Hematopoietic multipotent progenitor cell treated with erythropoietin and hydrocortisone succinate and interleukin-3 and kit ligand, for 6 days (in vitro differentiated cells): Measurements from ENCODE around the gene EFEMP1.

Experiments
- DNase-seq: peaks from one replicate; pipeline ENCODE4 v3.0.0-alpha.2; 2015

Gene EFEMP1

DNA sequence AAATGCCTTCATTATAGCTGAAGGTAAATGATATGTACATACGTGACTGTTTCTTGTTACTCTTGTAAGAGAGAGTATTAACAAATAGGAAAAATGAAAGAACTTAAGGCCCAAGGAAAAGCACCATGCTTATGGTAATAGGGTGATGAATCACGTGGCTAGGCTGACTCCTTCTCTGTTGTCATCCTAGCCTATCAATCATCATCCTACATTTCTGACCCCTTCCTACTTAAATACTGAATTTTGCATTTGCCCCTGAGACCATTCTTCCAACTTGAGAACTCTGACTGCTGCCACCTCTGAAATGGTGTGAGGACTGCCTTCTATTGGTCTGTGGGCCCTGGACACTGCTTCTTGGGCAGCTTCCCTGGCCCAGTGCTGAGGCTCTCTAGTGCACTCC is 28.9 kb downstream of the EFEMP1 start:
- DNase-seq = no peak

DNA sequence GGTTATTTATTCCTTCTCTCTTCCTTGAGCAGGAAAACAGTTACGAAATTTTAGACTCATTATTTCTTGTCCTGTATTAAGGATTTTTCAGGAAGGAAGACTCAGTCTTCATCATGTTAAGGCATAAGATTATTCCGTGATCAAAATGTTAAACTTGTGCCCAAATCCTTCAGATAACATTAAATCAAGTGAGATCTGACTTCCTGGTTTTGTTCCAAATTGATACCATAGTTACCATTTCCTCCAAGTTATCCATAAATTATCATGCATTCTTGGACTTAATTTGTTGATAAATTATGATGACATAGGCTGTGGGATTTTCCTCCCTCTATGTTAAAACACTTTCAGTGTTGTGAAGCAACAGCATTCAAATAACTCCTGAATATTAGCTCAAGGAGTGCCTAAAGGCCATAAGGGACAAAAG is 31.9 kb downstream of the EFEMP1 start:
- no peak for DNase-seq

DNA sequence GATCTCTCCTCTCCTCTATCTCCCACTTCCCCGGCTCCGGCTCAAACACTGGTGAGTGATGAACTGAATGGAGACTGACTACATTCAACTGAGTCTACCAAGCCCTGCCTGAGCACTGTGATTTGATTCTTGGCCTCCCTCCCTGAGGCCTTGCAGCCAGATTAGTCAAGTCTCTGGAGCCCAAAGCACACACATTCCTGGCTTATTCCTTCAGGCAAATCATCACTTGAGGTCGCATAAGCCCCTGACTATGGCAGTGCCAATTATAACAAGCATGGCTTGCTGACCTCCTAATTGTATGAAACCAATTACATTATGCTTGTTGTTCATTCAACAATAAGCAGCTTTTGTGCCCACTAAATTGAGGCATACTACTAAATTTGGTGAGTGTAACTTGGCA is 34.6 kb downstream of the EFEMP1 start:
- DNase-seq = no peak

DNA sequence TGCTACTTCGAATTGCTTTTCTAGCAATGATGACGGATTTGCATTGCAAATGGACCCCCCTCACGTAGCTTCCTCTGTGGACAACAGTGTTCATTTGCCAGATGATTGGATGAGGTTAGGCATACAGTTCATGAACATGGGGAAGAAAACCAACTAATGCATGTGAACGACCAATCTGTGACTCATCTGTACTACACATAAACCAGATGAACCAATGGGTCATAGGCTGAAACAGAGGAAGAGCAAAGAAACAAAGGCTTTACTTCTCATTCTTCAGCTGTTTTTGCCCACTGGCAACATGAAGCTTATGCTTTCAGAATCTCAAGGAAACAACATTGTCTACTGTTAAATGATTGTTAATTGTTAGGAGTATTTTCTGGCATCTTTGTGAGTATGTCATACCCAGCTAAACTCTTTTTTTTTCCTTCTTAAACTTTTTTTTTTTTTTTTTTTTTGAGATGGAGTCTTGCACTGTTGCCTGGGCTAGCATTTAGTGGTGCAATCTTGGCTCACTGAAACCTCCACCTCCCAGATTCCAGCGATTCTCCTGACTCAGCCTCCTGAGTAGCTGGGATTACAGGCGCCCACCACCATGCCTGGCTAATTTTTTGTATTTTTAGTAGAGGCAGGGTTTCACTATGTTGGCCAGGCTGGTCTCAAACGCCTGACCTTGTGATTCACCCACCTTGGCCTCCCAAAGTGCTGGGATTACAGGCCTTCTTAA is 35.5 kb downstream of the EFEMP1 start:
- no peak for DNase-seq

DNA sequence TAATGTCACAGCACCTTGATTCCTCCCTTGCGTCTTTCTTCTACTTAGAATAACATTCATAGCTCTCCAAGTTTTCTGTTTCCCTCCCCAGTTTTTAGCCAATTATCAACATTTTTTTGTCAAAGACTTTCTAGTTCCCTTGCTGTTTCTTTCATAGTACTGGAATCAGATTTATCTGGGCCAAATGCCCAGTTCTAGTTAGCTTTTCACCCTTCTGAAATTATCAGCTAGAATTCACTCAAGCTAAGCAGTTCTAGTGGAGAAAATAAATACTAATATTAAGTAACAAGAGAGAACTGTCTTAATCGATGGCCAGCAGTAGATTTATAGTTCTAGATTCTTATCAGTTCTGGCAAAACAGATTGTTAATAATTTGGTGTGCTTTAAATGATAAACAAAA is 36.2 kb downstream of the EFEMP1 start:
- no peak for DNase-seq

DNA sequence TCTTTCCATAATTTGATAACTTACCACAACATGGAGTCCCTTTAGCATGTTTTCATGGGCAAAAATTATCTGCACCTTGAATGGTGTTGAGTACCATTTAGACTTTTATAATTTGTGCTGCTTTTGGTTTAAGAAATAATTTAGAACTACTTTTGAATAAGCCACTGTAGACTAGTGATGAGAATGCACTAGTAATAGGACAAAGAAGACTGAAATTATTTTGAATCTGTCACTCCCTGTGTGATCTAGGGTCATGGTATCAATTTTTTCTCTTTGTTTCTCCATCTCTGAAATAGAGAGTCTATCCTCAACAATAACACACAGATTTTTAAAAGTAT is 37.7 kb downstream of the EFEMP1 start:
- DNase-seq = no peak

DNA sequence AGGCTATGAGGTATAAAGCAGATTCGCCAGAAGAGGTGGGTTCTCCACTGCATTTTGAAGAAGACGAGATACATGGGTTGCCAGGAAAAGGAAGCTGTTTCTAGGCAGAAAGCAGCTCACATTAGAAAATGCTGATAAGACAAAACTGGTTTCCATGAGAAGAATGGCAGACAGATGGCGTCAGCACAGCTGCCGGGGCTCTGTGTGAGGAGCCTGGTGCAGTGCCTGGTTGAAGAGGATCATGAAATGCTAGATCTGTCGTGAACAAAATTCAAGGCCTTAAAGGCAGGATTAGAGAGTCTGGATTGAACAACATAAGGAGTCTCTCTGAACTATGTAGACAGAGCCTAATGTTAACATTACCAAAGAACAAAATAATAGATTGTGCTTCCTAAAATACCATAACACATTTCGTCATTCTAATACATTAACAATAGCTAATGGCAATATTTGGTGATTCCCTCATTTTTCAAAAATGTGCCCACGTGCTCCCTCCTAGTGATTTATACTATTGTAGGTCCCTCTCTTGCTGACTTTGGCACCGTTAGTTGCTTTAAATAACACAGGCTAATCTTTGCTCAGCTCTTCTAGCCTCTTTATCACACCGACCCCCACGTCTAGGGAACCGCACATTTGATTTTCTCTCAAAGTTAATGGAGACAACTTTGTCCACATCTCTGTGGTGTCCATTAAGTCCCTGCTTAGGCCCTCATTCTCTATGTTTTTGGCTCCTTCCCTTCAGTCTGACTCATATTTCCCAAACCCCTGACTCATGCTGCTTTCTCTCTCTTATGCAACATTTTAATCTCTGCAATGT is 38.2 kb downstream of the EFEMP1 start:
- peak; percentile 7 for DNase-seq

DNA sequence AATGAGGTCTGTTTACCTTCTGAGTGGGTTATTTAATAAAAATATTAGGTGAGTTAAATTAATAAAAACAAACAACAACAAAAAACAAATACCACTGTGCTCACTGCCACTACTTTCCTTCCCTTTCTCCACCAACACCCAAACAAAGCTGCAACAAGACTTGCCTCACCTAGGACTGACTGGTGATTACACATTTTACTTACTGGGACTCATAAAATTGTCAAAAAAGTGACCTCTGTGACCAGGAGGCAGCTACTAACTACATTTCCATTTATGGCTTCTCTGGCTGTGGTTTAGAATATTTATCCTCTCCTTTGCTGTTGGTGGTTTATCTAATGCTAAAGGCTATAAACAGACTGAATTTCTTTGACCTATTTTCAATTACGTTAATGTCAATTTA is 39.8 kb downstream of the EFEMP1 start:
- no peak for DNase-seq

DNA sequence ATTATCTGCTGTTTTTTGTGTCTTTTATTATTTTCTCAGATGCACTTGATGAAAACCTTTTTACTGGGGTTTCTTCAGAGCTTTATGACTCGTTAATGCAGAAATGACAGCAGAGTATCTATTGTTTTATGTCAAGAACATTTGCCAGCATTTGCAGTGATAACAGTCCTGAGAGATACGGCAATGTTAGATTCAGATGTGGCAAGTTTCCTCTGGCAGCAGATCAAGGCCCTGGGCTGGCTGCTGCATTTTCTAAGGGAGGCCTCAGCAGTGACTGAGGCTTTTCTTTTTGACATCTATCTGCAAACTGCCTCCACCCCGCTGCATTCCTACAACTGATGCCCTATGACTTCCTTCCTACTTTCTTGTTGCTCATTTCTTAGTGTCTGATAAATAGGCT is 40.2 kb downstream of the EFEMP1 start:
- no peak for DNase-seq

DNA sequence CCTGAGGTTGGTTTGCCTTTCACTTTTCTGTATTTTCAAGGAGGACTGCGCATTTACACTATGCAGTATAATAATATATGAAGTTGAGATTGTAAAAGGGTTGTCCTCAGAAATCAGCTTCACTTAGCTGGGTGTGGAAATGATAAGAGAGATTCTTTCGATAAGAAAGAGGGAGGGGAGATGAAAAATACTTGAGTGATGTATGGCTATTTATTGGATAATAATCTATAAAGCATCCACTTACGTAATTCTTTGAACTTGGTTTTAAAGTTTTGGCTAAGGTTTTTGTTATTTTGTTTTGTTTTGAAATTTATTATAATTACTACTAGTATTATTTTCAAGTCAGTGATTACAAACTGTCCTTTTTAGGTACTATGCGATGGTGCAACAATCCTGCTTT is 40.6 kb downstream of the EFEMP1 start:
- no peak for DNase-seq

DNA sequence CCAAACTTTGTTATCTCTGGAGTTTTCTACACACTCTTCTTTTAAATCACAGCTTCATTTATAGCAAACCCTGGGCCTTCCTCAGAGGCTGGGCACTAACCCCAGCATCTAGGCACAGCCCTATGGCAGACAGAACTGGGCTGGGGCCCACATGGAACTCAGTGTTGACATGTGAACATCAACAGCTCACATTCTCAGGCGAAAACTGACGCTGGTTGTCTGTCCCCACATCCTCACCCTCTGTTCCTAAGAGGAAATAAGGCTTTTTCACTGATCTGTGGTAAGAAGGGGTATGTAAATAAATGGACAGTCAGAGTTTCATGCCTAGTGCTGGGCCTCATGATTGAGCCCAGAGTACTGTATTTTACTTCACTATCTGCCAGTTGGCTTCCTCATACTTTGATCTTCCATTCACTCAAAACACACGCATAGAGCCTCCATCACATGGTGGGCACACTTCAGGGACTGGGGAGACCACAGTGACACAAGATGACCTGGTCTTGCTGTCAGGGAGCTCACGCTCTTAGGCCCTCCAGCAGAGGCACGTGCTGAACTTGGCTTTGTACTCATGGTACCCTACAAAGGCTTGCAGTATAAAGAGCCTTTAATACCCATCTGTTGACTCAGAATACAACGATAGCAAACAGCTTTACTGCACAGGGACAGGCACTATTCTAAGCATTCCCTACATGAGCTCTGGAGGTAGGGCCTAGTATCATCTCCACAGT is 43.0 kb downstream of the EFEMP1 start:
- no peak for DNase-seq

DNA sequence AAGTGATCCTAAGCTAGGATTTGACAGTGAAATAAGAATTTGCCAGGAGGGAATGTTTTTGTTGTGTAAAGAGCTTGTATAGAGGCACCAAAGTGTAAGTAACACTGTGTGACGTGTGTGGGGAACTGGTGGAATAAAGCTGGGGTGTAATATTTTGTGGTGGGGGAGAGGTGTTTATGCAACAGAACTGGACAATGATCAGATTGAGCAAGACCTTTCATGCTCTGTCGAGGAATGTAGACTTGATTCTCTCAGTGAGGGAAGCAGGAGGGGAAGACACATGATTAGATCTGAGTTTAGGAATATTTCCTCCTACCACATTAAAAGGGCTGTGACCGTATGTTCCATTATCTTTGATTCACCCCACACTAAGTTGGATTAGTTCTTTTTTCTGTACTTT is 43.6 kb downstream of the EFEMP1 start:
- no peak for DNase-seq

DNA sequence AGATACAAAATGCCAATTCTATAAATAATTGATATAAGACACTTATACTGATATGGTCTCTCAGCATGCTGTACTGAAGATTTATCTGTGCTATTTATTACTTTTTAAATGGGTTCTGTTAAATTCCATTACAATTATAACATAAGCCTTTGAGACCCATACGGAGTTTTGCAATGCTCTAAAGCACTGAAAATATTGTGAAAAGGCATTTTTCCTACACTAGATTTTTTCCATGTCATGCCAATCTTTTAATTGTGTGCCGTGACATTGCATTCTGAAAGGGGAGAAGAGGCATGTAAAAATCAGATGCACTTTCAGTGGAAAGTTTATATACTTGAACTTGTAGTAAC is 46.5 kb downstream of the EFEMP1 start:
- no peak for DNase-seq

DNA sequence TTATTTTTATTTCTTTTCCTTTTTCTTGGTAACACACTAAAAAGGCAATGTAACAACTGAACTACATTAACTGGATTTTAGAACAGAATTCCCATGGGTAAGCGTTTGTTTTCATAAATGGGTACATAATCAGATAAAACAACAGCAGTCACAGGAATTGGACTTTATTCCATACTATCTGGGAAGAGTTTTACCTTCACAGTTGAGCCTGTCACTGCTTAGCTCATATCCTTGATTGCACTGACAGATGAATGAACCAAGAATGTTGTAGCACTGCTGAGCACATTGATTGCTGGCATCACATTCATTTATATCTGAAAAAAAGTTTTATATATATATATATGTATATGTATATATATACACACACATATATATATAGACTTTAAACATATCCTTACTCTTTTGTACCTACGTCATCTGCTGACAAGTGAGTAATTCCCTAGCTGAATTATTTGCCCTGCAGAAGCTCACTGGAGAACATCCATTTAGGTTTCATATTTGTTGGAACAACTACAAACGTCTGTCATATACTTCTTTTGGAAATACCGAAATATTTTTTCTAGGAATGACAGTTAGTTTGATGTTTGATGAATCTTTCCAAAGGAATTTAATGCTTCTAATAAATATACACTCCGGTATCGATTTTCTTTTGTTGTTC is 47.0 kb downstream of the EFEMP1 start:
- DNase-seq = no peak

DNA sequence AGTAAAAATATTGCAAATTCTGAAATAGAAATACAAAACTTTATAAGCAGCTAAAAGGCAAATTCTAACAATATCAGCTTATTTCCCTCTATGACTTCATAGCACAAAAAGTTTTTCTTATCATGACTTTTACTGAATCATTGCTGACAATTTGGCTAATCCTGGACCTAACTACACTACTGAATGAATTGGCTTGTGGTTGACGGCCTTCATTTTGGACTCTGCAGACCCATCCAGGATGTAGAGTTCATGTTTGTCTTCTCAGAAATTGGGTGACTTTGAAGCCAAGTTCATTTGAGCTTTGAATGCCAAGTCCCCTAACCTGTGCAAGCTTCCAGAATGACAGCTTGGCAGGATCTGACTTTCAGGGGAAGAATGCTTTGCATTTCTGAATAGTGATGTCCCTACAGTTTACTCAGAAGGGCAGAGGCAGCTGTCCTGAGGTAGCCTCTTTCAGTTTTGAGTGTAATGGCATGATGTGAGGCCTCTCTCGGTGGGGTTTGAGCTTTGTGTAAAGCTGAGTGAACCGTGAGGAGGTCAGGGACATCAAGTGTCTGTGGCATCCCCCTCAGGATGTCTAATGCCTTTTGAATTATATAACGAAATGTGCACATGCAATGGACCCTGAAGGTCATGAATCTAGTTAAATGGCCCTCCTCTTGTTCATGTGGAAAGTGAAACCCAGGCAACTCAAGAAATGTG is 48.0 kb downstream of the EFEMP1 start:
- no peak for DNase-seq

DNA sequence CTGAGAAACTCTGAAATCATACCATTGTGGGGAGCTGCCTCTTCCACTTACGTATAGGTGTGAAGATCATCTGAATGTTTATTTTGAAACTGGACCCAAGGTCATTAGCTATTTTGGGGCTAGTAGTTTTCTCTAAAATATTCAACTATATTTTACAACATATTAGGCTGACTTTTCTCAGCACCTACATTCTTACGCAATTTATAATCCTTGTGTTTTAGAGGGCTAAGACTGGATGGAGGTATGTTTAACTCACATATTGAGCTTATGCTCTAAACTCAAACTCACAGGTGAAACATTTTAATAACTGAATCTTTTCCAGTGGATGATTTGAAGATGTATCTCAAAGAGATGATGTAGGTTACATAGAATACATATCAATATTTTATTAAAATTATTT is 49.2 kb downstream of the EFEMP1 start:
- DNase-seq = no peak

DNA sequence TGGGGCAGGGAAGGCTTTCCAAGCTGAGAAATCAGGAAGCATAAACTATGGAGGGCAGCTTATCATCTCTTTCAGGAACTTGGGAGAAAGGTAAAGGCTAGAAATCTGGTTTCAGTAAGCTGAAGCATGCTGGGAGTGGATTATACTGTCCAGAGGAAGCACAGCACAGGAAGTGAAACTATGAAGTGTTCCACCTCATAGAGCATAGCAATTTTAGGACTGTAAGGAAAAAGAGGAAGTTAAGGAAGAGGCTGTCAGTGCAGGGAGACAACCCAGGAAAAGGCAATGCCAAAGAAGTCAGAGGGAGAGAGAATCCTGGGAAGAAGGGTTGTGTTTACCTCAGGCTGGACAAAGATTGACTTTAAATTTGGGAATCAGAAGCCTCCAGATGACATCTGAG is 51.9 kb downstream of the EFEMP1 start:
- DNase-seq = no peak

DNA sequence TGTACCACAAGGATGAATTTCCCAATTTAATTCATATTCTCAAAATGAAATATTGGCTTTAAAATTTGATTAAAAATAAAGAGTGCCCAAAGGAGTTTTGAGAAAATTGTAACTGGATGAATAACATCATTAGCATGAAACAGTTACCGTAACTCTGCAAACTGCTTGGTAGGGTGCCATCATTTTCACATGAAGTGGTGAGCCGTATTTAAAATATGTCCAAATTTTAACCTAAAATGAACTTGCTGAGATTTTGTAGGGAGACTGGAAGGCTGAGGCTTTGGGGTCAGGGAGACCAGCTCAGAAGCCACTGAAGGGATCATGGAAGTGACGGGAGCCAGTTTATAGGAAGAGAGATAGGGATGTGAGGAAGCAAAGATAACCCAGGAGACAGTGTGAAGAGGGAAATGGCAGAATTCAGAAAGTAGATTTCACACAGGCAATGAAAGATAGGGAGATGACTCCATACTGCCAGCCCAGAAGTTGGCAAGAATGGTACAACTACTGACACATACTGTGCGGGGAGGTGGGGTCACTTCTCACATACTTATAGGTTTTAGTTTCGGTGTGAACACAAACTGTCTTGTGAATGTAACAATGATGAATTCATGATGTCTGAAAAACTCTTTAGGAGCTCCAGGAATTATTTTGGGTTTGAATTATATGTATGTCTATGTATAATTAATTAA is 53.8 kb downstream of the EFEMP1 start:
- DNase-seq = no peak

DNA sequence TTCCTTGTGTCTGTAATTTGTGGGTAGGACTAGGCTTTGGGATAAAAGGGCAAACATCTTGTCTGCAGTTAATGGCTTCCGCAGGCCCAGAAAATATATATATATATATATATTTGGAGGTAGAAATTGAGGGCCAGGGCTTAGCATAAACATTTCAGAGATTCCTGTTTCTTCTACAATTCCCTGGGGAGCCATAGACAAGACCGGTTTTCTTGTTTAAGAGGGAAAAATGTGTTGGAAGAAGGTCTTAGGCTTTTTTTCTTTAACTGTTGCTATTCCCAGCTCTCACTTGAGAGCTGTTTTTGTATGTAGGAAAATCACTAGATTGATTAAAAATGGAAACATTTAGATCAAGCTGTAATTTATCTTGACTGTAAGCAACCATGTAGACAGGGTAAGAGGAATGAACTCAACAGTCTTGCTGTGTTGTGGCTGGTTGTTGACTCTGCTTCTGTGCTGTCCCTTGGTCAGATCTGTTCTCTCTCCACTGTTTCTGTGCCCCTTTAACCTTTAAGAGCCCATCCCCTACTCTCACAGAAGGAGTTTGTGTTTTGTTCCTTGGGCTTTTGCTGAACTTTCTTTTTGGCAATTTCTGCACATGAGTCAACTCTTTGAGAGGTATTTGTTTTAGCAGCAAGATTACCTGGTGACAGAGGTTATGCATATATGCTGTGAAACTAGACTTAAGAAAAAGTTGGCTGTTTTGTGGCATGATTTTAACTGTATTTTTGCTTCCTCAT is 58.3 kb downstream of the EFEMP1 start:
- DNase-seq = no peak

DNA sequence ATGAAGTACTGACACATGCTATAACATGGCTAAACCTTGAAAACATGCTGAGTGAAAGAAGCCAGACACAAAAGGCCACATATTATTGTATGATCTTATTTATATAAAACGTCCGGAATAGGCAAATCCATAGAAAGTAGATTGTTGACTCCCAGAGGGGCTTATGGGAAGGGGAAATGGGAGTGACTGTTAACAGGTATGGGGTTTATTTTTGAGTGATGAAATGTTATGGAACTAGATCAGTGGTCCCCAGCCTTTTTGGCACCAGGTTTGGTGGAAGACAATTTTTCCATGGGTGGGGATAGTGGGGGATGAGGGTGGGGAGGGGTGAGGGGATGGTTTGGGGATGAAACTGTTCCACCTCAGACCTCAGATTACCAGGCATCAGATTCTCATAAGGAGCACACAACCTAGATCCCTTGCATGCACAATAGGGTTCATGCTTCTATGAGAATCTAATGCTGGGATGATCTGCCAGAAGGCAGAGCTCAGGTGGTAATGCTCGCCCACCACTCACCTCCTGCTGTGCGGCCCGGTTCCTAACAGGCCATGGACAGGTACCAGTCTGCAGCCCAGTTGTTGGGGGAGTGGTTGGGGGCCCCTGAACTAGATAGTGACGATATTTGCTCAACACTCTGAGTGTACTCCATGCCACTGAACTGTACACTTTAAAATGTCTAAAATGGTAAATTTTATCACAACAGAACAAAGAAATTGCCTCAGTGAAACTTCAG is 59.1 kb downstream of the EFEMP1 start:
- no peak for DNase-seq
